Upper lobe of left lung (tissue), 4 donors: Measurements from ENCODE around the gene RAB40B.

ENCODE experiments used
- POLR2A ChIP-seq, 4 donors: fragments of 450-650 bp; IDR thresholded peaks; one replicate each; pipeline ENCODE4 v1.5.1; 2016 to 2017; ENCODE audit warnings: antibody characterized with exemption in 4 of 4, mild to moderate bottlenecking in 2 of 4
- TF ChIP-seq, protein P1 (sequence below), 6 experiments: fragments of 450-650 bp in 4 of 6; fragments of 200-600 bp in 2 of 6; sonication (generic) in 2 of 6; IDR thresholded peaks; one replicate each; pipeline ENCODE4 v1.5.1; 2016 to 2019; ENCODE audit warnings: antibody characterized with exemption in 6 of 6

GRCh38 chr17:82609655-82610054, 88.8 kb downstream of the RAB40B start:
- TF ChIP-seq, protein P1, sequence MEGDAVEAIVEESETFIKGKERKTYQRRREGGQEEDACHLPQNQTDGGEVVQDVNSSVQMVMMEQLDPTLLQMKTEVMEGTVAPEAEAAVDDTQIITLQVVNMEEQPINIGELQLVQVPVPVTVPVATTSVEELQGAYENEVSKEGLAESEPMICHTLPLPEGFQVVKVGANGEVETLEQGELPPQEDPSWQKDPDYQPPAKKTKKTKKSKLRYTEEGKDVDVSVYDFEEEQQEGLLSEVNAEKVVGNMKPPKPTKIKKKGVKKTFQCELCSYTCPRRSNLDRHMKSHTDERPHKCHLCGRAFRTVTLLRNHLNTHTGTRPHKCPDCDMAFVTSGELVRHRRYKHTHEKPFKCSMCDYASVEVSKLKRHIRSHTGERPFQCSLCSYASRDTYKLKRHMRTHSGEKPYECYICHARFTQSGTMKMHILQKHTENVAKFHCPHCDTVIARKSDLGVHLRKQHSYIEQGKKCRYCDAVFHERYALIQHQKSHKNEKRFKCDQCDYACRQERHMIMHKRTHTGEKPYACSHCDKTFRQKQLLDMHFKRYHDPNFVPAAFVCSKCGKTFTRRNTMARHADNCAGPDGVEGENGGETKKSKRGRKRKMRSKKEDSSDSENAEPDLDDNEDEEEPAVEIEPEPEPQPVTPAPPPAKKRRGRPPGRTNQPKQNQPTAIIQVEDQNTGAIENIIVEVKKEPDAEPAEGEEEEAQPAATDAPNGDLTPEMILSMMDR (IDR thresholded peaks at IDR 0.05) = no peak
- no peak for TF ChIP-seq POLR2A (IDR thresholded peaks at IDR 0.05)
